HepG2 (cell line): ENCODE data around the gene TACC3. TPM values are rescaled to one million over a fixed set of nuclear protein-coding genes. Genes with fewer than 3 reads are reported as not detected.

Experiments
- ARID4A ChIP-seq: sonication (generic); formaldehyde crosslinking; IDR thresholded peaks from 2 replicates; pipeline ENCODE4 v1.5.0; 2020; ENCODE audit warnings: mild to moderate bottlenecking, missing genetic modification reagents, borderline replicate concordance
- HMG20A ChIP-seq: IDR thresholded peaks from 2 replicates; pipeline ENCODE4 v1.6.1; 2016; ENCODE audit warnings: borderline replicate concordance
- HOXD1 ChIP-seq: sonication (generic); formaldehyde crosslinking; IDR thresholded peaks from 2 replicates; pipeline ENCODE4 v1.5.0; 2020; ENCODE audit warnings: missing genetic modification reagents
- MAF1 ChIP-seq: sonication (generic); formaldehyde crosslinking; IDR thresholded peaks from 2 replicates; pipeline ENCODE4 v1.5.0; 2020; ENCODE audit warnings: missing genetic modification reagents, borderline replicate concordance
- MYNN ChIP-seq: sonication (generic); formaldehyde crosslinking; IDR thresholded peaks from 2 replicates; pipeline ENCODE4 v1.4.0; 2020; ENCODE audit warnings: mild to moderate bottlenecking, low read depth, missing genetic modification reagents
- NR2F6 ChIP-seq, 2 experiments: IDR thresholded peaks; 2 replicates each; pipeline ENCODE4 v1.6.1; 2016; ENCODE audit warnings: antibody characterized with exemption in 1 of 2, mild to moderate bottlenecking in 1 of 2
- TARDBP ChIP-seq: sonication (generic); formaldehyde crosslinking; IDR thresholded peaks from 2 replicates; pipeline ENCODE4 v1.8.0; 2022; ENCODE audit warnings: mild to moderate bottlenecking, missing genetic modification reagents
- TOPORS ChIP-seq: sonication (generic); formaldehyde crosslinking; IDR thresholded peaks from 2 replicates; pipeline ENCODE4 v1.8.0; 2023; ENCODE audit warnings: mild to moderate bottlenecking, missing genetic modification reagents
- TSC22D2 ChIP-seq: sonication (generic); formaldehyde crosslinking; IDR thresholded peaks from 2 replicates; pipeline ENCODE4 v1.5.1; 2020; ENCODE audit warnings: missing genetic modification reagents, mild to moderate bottlenecking, borderline replicate concordance
- ZFP90 ChIP-seq: sonication (generic); formaldehyde crosslinking; IDR thresholded peaks from 2 replicates; pipeline ENCODE4 v1.8.0; 2022; ENCODE audit warnings: missing genetic modification reagents, mild to moderate bottlenecking, inconsistent platforms, borderline replicate concordance
- ZNF343 ChIP-seq: sonication (generic); formaldehyde crosslinking; IDR thresholded peaks from 2 replicates; pipeline ENCODE4 v1.4.0; 2020; ENCODE audit warnings: mild to moderate bottlenecking, missing genetic modification reagents
- ZNF367 ChIP-seq: sonication (generic); formaldehyde crosslinking; IDR thresholded peaks from 2 replicates; pipeline ENCODE4 v1.4.0; 2020; ENCODE audit warnings: missing genetic modification reagents, borderline replicate concordance
- ZNF382 ChIP-seq: sonication (generic); formaldehyde crosslinking; IDR thresholded peaks from 2 replicates; pipeline ENCODE4 v1.5.0; 2020; ENCODE audit warnings: missing genetic modification reagents, mild to moderate bottlenecking, borderline replicate concordance
- ZNF431 ChIP-seq: sonication (generic); formaldehyde crosslinking; IDR thresholded peaks from 2 replicates; pipeline ENCODE4 v1.9.0; 2022; ENCODE audit warnings: missing genetic modification reagents, low read depth, mild to moderate bottlenecking, borderline replicate concordance
- ZNF570 ChIP-seq: sonication (generic); formaldehyde crosslinking; IDR thresholded peaks from 2 replicates; pipeline ENCODE4 v1.4.0; 2020; ENCODE audit warnings: mild to moderate bottlenecking, missing genetic modification reagents, borderline replicate concordance
- polyA plus RNA-seq, 8 experiments: library from polyadenylated mRNA; depleted of rRNA in 3 of 8; stranded (reverse) in 7 of 8; unstranded in 1 of 8; fragments of >200 nt; fragmentation: Illumina TruSeq in 4 of 8; extraction: Trizol in 4 of 8; gene quantifications; 2 replicates each; pipeline versions ENCODE4 v1.2.1 to v1.2.3, GENCODE V29; 2011 to 2016; ENCODE audit warnings: low read depth in 4 of 8, missing spikeins in 1 of 8, mixed read lengths in 1 of 8; ENCODE audit not compliant: insufficient read depth in 1 of 8
- total RNA-seq, 5 experiments: library from RNA; depleted of rRNA; stranded (reverse); fragments of >200 nt; fragmentation: Illumina TruSeq; extraction: Trizol; gene quantifications; 2 replicates each; pipeline ENCODE4 v1.2.3, GENCODE V29; 2016; ENCODE audit warnings: low read depth in 1 of 5
- TF ChIP-seq, protein P1 (sequence below): sonication (generic); formaldehyde crosslinking; IDR thresholded peaks from 2 replicates; pipeline ENCODE4 v1.9.0; 2021; ENCODE audit warnings: missing genetic modification reagents, borderline replicate concordance
- TF ChIP-seq, protein P2 (sequence below): sonication (generic); formaldehyde crosslinking; IDR thresholded peaks from 2 replicates; pipeline ENCODE4 v1.4.0; 2020; ENCODE audit warnings: mild to moderate bottlenecking, low read depth, missing genetic modification reagents

Gene TACC3
- total and polyA plus RNA-seq, 2 of the 13 experiments (the other 11 are each of a cell fraction or from before 2014, with no cell fraction given), result 20.3 to 21.2 TPM

- TF ChIP-seq, protein P1, sequence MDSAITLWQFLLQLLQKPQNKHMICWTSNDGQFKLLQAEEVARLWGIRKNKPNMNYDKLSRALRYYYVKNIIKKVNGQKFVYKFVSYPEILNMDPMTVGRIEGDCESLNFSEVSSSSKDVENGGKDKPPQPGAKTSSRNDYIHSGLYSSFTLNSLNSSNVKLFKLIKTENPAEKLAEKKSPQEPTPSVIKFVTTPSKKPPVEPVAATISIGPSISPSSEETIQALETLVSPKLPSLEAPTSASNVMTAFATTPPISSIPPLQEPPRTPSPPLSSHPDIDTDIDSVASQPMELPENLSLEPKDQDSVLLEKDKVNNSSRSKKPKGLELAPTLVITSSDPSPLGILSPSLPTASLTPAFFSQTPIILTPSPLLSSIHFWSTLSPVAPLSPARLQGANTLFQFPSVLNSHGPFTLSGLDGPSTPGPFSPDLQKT (CRISPR knock-in tag), result no peak
- TF ChIP-seq TSC22D2 (CRISPR knock-in tag) (no peak), ZNF570 (no peak), MAF1 (no peak), ZNF343 (no peak), NR2F6 (IDR thresholded peaks at IDR 0.05) (no peak), NR2F6 (CRISPR knock-in tag; IDR thresholded peaks at IDR 0.05) (no peak; the same call in 1 of the 2 replicates), ZNF382 (CRISPR knock-in tag) (no peak), ZNF431 (CRISPR knock-in tag) (0 out of 2 replicates have a peak, but pooled peaks have one; percentile 45), TARDBP (CRISPR knock-in tag) (no peak), ZFP90 (CRISPR knock-in tag) (peak; percentile 63; the same call in 1 of the 2 replicates), ARID4A (peak; percentile 71; the same call in 1 of the 2 replicates), HOXD1 (CRISPR knock-in tag) (0 out of 2 replicates have a peak, but pooled peaks have one; percentile 45), HMG20A (CRISPR knock-in tag) (no peak), ZNF367 (CRISPR knock-in tag) (0 out of 2 replicates have a peak, but pooled peaks have one; percentile 80), TOPORS (CRISPR knock-in tag) (no peak; the same call in 1 of the 2 replicates), MYNN (CRISPR knock-in tag) (no peak)
- TF ChIP-seq, protein P2, sequence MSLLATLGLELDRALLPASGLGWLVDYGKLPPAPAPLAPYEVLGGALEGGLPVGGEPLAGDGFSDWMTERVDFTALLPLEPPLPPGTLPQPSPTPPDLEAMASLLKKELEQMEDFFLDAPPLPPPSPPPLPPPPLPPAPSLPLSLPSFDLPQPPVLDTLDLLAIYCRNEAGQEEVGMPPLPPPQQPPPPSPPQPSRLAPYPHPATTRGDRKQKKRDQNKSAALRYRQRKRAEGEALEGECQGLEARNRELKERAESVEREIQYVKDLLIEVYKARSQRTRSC (CRISPR knock-in tag), result 0 out of 2 replicates have a peak, but pooled peaks have one; percentile 43
Observed at GRCh38 chr4:1720163-1720983, 948 bp upstream of the TACC3 start (continued).
